ENCODE data around the gene ZNF569. TPM values are rescaled to one million over a fixed set of nuclear protein-coding genes. Genes with fewer than 3 reads are reported as not detected.

The ZNF569 gene
- total and polyA plus RNA-seq, 10 of the 15 experiments (the other 5 are each of a cell fraction or from before 2014, with no cell fraction given): 0.82 to 4.3 (median 2.3) TPM

DNA sequence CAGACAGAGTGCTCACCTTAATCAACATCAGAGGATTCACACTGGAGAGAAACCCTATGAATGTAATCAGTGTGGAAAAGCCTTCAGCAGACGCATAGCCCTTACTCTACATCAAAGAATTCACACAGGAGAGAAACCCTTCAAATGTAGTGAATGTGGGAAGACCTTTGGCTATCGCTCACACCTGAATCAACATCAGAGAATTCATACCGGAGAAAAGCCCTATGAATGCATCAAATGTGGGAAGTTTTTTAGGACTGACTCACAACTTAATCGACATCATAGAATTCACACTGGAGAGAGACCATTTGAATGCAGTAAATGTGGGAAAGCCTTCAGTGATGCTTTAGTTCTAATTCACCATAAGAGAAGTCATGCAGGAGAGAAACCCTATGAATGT lies 78.0 kb downstream of the ZNF569 start:
- TF ChIP-seq BRCA1 (IDR thresholded peaks at IDR 0.05; ENCODE audit: low read depth, low read length) (no peak), YBX1 (IDR thresholded peaks at IDR 0.05) (no peak), RAD51 (IDR thresholded peaks at IDR 0.05) (no peak), ATF3 (IDR thresholded peaks at IDR 0.05; ENCODE audit: borderline replicate concordance, extremely low read depth, low read depth, low read length) (no peak), PBX3 (IDR thresholded peaks at IDR 0.05; ENCODE audit: insufficient replicate concordance, low read depth, low read length) (no peak), PML (IDR thresholded peaks at IDR 0.05; ENCODE audit: low read length) (no peak), CBX3 (IDR thresholded peaks at IDR 0.05; ENCODE audit: borderline replicate concordance, low read depth) (no peak), CREM (IDR thresholded peaks at IDR 0.05; ENCODE audit: low read depth) (no peak), IRF3 (IDR thresholded peaks at IDR 0.05) (no peak), RBBP5 (conservative IDR thresholded peaks at IDR 0.05) (no peak), ASH2L (IDR thresholded peaks at IDR 0.05; ENCODE audit: borderline replicate concordance, low read depth) (no peak), ZNF24 (IDR thresholded peaks at IDR 0.05) (no peak), SP1 (IDR thresholded peaks at IDR 0.05; ENCODE audit: low read depth, low read length) (no peak), POLR2AphosphoS2 (IDR thresholded peaks at IDR 0.05; ENCODE audit: low read depth, low read length) (no peak), EZH2 (IDR thresholded peaks at IDR 0.05; ENCODE audit: borderline replicate concordance, control insufficient read depth, low read depth, low read length) (no peak)
- TF ChIP-seq, protein P1, sequence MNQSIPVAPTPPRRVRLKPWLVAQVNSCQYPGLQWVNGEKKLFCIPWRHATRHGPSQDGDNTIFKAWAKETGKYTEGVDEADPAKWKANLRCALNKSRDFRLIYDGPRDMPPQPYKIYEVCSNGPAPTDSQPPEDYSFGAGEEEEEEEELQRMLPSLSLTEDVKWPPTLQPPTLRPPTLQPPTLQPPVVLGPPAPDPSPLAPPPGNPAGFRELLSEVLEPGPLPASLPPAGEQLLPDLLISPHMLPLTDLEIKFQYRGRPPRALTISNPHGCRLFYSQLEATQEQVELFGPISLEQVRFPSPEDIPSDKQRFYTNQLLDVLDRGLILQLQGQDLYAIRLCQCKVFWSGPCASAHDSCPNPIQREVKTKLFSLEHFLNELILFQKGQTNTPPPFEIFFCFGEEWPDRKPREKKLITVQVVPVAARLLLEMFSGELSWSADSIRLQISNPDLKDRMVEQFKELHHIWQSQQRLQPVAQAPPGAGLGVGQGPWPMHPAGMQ (IDR thresholded peaks at IDR 0.05; ENCODE audit: borderline replicate concordance): no peak
- in situ Hi-C loops (cut with MboI) (no loop called here), intact Hi-C loops (cut with micrococcal nuclease; ENCODE audit: unreplicated experiment) (no loop called here)
- FAIRE-seq (no peak), ATAC-seq (no peak), DNase-seq (ENCODE audit: low read depth, low spot score) (no peak)
- ChIA-PET SMC1A (ENCODE audit: uncharacterized antibody, unreplicated experiment) (no interaction called here), CTCF (no interaction called here), POLR2A (no interaction called here), RAD21 (ENCODE audit: unreplicated experiment) (no interaction called here)
- Histone ChIP-seq H3K4me3 (no peak overlapping the region), H3K36me3 (ENCODE audit: control insufficient read depth in 2 of 2, insufficient read depth in 2 of 2, low read length in 1 of 2) (no peaks in the 10 kb centered on the region), H3K4me2 (ENCODE audit: control insufficient read depth, insufficient read depth) (no peak overlapping the region), H3K79me2 (ENCODE audit: control insufficient read depth, insufficient read depth, low read length) (no peaks in the 10 kb centered on the region), H3K9me3 (replicated peaks; ENCODE audit: control insufficient read depth, insufficient read depth, low read length) (peaks cover 20% of the 10 kb centered on the region; the same call in 2 of the 3 replicates), H3K4me1 (ENCODE audit: control insufficient read depth, insufficient read depth, low read length) (no peaks in the 10 kb centered on the region), H3K27ac (ENCODE audit: control insufficient read depth, insufficient read depth) (no peak overlapping the region), H2AFZ (ENCODE audit: control insufficient read depth, low read depth, low read length) (no peak overlapping the region), H3K9ac (ENCODE audit: control insufficient read depth, insufficient read depth, low read length) (no peak overlapping the region), H4K20me1 (ENCODE audit: control insufficient read depth, insufficient read depth) (no peaks in the 10 kb centered on the region), H3K27me3 (replicated peaks in 1 of 2; ENCODE audit: control insufficient read depth in 2 of 2, insufficient read depth in 2 of 2, low read length in 1 of 2) (no peaks in the 10 kb centered on the region)
- WGBS (ENCODE audit: insufficient coverage, insufficient replicate concordance, low lambda C conversion rate, missing lambda C conversion rate): 100% methylated on average over 4 of the region's 4 CpGs
- BruUV-seq (replicated peaks): TSS peak; percentile 26
